ENCODE data around the gene DMBT1. TPM values are rescaled to one million over a fixed set of nuclear protein-coding genes. Genes with fewer than 3 reads are reported as not detected.

DMBT1 gene
- total and polyA plus RNA-seq, 7 experiments from 2014 or later: not detected

DNA sequence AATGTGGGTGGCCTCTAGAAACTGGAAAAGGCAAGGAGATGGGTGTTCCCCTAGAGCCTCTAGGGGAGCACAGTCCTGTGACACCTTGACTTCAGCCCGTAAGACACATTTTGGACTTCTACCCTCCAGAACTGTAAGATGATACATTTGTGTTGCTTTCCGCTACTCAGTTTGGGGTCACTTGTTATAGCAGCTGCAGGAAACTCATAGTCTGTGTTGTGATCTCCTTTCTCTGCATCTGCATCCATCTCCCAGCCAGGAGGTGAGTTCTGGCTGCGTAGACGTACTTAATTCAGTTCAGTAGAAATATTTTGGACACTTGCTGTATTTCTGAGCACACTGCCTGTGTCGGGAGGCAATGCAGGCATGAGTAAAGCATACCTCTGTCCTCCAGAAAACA, 29.3 kb upstream of the DMBT1 start:
- no peak overlapping the region for H3K27ac ChIP-seq (ENCODE audit: low read depth, low read length)
- H3K4me1 ChIP-seq (ENCODE audit: control insufficient read depth in 2 of 2, insufficient read depth in 2 of 2, low read length in 2 of 2): no peaks in the 10 kb centered on the region
- H3K4me3 Mint-ChIP-seq: no peak overlapping the region
- ATAC-seq: no peak
- intact Hi-C loops (cut with micrococcal nuclease): no loop called here
- no peak for DNase-seq
- no peak overlapping the region for H3K27ac Mint-ChIP-seq
- peaks cover 0 to 5% (median 0%) of the 10 kb centered on the region in 5 donors for H3K36me3 Mint-ChIP-seq
- peaks cover 0 to 2% (median 0%) of the 10 kb centered on the region in 7 donors for H3K4me1 Mint-ChIP-seq
- H3K27me3 Mint-ChIP-seq: peaks cover 6 to 25% (median 17%) of the 10 kb centered on the region in 5 donors
- H3K27me3 ChIP-seq (ENCODE audit: control insufficient read depth in 2 of 2, insufficient read depth in 2 of 2, low read length in 2 of 2): no peaks in the 10 kb centered on the region
- no peaks in the 10 kb centered on the region for H3K36me3 ChIP-seq (ENCODE audit: control insufficient read depth in 2 of 3, insufficient read depth in 3 of 3, low read length in 3 of 3)
- H3K9me3 ChIP-seq (ENCODE audit: control insufficient read depth in 2 of 3, low read length in 3 of 3): no peaks in the 10 kb centered on the region
- H3K4me3 ChIP-seq (ENCODE audit: low read length): no peak overlapping the region
- ChIA-PET POLR2A (no interaction called here), CTCF (no interaction called here)
- peaks cover 0 to 2% (median 0%) of the 10 kb centered on the region in 11 donors for H3K9me3 Mint-ChIP-seq

DNA sequence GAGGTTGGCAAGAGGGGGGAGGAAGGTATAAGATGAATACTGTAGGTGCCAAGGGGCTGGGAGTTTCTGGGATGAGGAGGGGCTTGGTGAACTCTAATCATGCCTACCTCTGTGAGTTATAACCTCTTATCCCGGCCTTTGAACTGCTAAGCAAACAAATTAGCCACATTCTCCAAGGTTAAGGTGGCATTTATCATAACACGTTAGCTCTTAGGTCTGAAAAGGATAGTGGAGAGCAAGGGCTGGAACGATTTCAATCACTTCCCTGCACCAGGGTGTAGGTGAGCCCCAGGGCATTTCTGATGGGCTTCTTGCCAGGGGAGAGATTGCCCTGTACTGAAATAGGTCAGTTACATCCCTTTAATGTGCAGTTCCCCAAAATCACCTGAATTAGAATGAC, 28.6 kb upstream of the DMBT1 start:
- POLR2A ChIA-PET: no interaction called here
- Histone ChIP-seq H3K9me3 (ENCODE audit: control insufficient read depth in 2 of 3, low read length in 3 of 3) (no peaks in the 10 kb centered on the region), H3K27me3 (ENCODE audit: control insufficient read depth in 2 of 2, insufficient read depth in 2 of 2, low read length in 2 of 2) (no peaks in the 10 kb centered on the region), H3K4me3 (ENCODE audit: low read length) (no peak overlapping the region), H3K4me1 (ENCODE audit: control insufficient read depth in 2 of 2, insufficient read depth in 2 of 2, low read length in 2 of 2) (no peaks in the 10 kb centered on the region), H3K36me3 (ENCODE audit: control insufficient read depth in 2 of 3, insufficient read depth in 3 of 3, low read length in 3 of 3) (no peaks in the 10 kb centered on the region), H3K27ac (ENCODE audit: low read depth, low read length) (no peak overlapping the region)
- peaks cover 0 to 5% (median 0%) of the 10 kb centered on the region in 5 donors for H3K36me3 Mint-ChIP-seq
- H3K4me3 Mint-ChIP-seq: no peak overlapping the region
- DNase-seq (no peak), ATAC-seq (no peak)
- peaks cover 0 to 2% (median 0%) of the 10 kb centered on the region in 7 donors for H3K4me1 Mint-ChIP-seq
- intact Hi-C loops (cut with micrococcal nuclease): no loop called here
- peaks cover 6 to 31% (median 23%) of the 10 kb centered on the region in 5 donors for H3K27me3 Mint-ChIP-seq
- no peak overlapping the region for H3K27ac Mint-ChIP-seq
- H3K9me3 Mint-ChIP-seq: peaks cover 0 to 4% (median 0%) of the 10 kb centered on the region in 11 donors
- CTCF ChIA-PET: no interaction called here

DNA sequence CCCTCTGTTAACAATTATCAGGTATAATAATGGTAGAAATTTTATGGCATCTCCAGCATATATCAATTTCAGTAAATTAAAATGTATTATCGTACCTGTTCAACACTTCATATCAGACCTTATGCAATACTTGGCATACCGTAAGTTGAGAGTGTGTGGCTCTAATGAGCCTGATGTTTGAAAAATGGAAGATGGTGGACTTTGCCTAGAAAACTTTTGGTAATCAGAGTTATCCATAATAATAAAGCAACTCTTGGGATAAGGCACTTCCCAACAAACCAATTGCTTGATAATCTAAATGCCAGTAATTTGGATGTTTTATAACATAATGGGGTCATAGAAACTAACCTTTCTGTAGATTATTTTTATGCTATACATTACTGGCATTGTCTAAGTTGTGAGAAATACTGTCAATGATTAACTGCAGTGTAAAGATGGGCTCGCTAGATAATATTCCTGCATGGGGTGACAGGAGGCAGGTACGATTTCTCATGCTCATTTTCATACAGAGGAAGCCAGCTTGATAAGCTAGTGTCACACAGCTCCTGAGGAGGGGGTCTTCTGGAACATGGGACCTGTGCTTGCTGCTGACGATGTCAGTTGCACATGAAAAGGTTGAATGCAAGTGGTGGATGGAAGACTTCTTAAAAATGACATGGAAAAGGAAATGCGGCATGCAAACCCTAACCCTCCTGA, 27.8 kb upstream of the DMBT1 start:
- intact Hi-C loops (cut with micrococcal nuclease): no loop called here
- POLR2A ChIA-PET: no interaction called here
- H3K9me3 Mint-ChIP-seq: peaks cover 0 to 4% (median 0%) of the 10 kb centered on the region in 11 donors

DNA sequence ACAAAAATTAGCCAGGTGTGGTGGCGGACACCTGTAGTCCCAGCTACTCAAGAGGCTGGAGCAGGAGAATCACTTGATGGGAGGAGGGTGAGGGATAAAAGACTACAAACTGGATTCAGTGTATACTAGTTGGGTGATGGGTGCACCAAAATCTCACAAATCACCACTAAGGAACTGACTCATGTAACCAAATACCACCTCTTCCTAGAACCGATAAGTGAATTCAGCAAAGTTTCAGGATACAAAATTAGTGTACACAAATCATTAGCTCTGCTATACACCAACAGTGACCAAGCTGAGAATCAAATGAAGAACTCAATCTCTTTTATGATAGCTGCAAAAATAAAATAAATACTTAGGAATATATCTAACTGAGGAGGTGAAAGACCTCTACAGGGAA, 23.0 kb upstream of the DMBT1 start:
- intact Hi-C loops (cut with micrococcal nuclease): no loop called here
- no peaks in the 10 kb centered on the region for H3K36me3 Mint-ChIP-seq
- POLR2A ChIA-PET: no interaction called here
- Histone ChIP-seq H3K36me3 (ENCODE audit: control insufficient read depth in 2 of 3, insufficient read depth in 3 of 3, low read length in 3 of 3) (no peaks in the 10 kb centered on the region), H3K27me3 (ENCODE audit: control insufficient read depth in 2 of 2, insufficient read depth in 2 of 2, low read length in 2 of 2) (no peaks in the 10 kb centered on the region), H3K4me3 (ENCODE audit: low read length) (no peak overlapping the region), H3K9me3 (ENCODE audit: control insufficient read depth in 2 of 3, low read length in 3 of 3) (no peaks in the 10 kb centered on the region), H3K27ac (ENCODE audit: low read depth, low read length) (no peak overlapping the region), H3K4me1 (ENCODE audit: control insufficient read depth in 2 of 2, insufficient read depth in 2 of 2, low read length in 2 of 2) (peaks cover 7 to 21% of the 10 kb centered on the region in 2 donors)
- DNase-seq: no peak
- peaks cover 0 to 26% (median 6%) of the 10 kb centered on the region in 5 donors for H3K27me3 Mint-ChIP-seq
- no peak overlapping the region for H3K27ac Mint-ChIP-seq
- ATAC-seq: no peak
- no peak overlapping the region for H3K4me3 Mint-ChIP-seq
- CTCF ChIA-PET: no interaction called here
- peaks cover 5 to 29% (median 24%) of the 10 kb centered on the region in 7 donors for H3K4me1 Mint-ChIP-seq
- H3K9me3 Mint-ChIP-seq: peaks cover 0 to 3% (median 0%) of the 10 kb centered on the region in 11 donors

More for the DNA sequence above, 27.8 kb upstream of the DMBT1 start:
- CTCF ChIA-PET: no interaction called here
- Histone ChIP-seq H3K27me3 (ENCODE audit: control insufficient read depth in 2 of 2, insufficient read depth in 2 of 2, low read length in 2 of 2) (no peaks in the 10 kb centered on the region), H3K4me1 (ENCODE audit: control insufficient read depth in 2 of 2, insufficient read depth in 2 of 2, low read length in 2 of 2) (no peaks in the 10 kb centered on the region), H3K9me3 (ENCODE audit: control insufficient read depth in 2 of 3, low read length in 3 of 3) (no peaks in the 10 kb centered on the region), H3K4me3 (ENCODE audit: low read length) (no peak overlapping the region), H3K27ac (ENCODE audit: low read depth, low read length) (no peak overlapping the region), H3K36me3 (ENCODE audit: control insufficient read depth in 2 of 3, insufficient read depth in 3 of 3, low read length in 3 of 3) (no peaks in the 10 kb centered on the region)
- peaks cover 0 to 5% (median 0%) of the 10 kb centered on the region in 5 donors for H3K36me3 Mint-ChIP-seq
- H3K27ac Mint-ChIP-seq: no peak overlapping the region
- no peak for DNase-seq
- H3K27me3 Mint-ChIP-seq: peaks cover 6 to 31% (median 23%) of the 10 kb centered on the region in 5 donors
- H3K4me3 Mint-ChIP-seq: no peak overlapping the region
- H3K4me1 Mint-ChIP-seq: peaks cover 0 to 2% (median 0%) of the 10 kb centered on the region in 7 donors
- ATAC-seq: no peak

DNA sequence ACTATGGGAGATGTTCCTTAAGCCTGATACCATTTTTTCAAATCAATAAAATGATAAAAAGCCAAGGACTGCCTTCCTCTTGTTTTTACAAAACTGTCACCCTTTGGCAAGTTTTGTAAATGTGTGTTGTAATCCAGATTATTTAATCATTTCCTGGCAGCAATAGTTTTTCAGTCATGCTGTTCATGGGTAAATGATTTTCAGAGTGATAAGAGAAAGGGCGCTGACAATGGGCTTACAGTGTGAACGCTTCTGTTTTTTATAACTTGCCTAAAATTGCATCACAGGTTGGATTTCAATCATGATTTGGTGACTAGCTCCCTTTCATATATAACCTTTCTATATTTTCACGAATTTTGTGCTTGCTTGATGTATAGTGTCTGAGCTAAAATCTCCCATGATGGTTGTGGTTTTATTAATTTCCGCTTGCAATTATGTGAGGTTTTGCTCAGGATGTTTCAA, 19.0 kb upstream of the DMBT1 start:
- ATAC-seq (peak; percentile 58), DNase-seq (peak in 1 of 9 donors; percentile 17)
- Mint-ChIP-seq H3K9me3 (peaks cover 0 to 3% (median 0%) of the 10 kb centered on the region in 11 donors), H3K27ac (peak overlapping the region in 1 of 9 donors; percentile 39), H3K27me3 (peaks cover 0 to 19% (median 4%) of the 10 kb centered on the region in 5 donors), H3K36me3 (no peaks in the 10 kb centered on the region), H3K4me3 (peak overlapping the region in 5 of 10 donors; percentile 12 to 49 (median 36)), H3K4me1 (peaks cover 5 to 48% (median 32%) of the 10 kb centered on the region in 7 donors)
- CTCF ChIA-PET: interaction anchor here (1.2 kb wide), 1 partner anchor 274 kb away, joined by 4 read pairs; no protein-coding TSS in a partner anchor
- Histone ChIP-seq H3K4me3 (ENCODE audit: low read length) (no peak overlapping the region), H3K4me1 (ENCODE audit: control insufficient read depth in 2 of 2, insufficient read depth in 2 of 2, low read length in 2 of 2) (peaks cover 13 to 31% of the 10 kb centered on the region in 2 donors), H3K27me3 (ENCODE audit: control insufficient read depth in 2 of 2, insufficient read depth in 2 of 2, low read length in 2 of 2) (no peaks in the 10 kb centered on the region), H3K9me3 (ENCODE audit: control insufficient read depth in 2 of 3, low read length in 3 of 3) (no peaks in the 10 kb centered on the region), H3K36me3 (ENCODE audit: control insufficient read depth in 2 of 3, insufficient read depth in 3 of 3, low read length in 3 of 3) (no peaks in the 10 kb centered on the region), H3K27ac (ENCODE audit: low read depth, low read length) (no peak overlapping the region)
- intact Hi-C loops (cut with micrococcal nuclease): no loop called here
- POLR2A ChIA-PET: interaction anchor here (1.2 kb wide), 1 partner anchor 9 kb away, joined by 4 read pairs; no protein-coding TSS in a partner anchor

DNA sequence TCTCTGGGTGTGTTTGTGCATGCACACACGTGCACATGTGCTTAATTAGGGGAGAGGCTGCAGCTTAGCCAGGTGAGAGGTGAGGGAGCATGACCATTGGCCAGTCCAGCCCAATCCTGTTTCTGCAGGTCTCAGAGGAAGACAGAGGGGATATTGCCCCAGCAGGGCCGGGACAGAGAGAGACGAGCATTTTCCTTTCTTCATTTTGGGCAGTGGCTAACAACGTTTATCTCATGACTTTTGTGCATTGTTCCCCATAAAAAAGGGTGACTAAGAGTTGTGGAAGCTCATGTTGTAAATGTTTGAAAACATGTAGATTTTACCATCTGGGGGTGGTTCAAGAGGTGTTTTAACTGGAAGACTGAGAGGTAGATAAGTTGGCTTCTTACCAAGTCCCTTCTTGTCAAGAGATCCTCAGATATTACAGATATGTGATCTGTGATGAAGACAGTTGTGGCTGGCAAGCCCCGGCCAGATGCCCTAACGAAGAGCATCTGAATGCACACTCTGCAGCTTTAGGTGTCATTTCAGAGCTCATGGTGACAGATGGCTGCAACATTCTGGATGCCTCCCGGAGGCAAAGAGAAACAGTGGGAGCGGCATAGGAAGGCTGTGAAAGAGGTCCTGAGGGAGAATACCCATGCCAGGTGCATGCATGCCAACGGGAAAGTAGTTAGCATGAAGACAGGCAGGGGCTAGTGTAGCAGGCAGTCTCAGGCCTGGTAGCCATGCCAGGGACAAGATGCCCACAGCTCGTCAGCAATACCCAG, 16.7 kb upstream of the DMBT1 start:
- H3K4me1 ChIP-seq (ENCODE audit: control insufficient read depth in 2 of 2, insufficient read depth in 2 of 2, low read length in 2 of 2): peaks cover 13 to 31% of the 10 kb centered on the region in 2 donors
- POLR2A ChIA-PET: no interaction called here
- Mint-ChIP-seq H3K4me3 (no peak overlapping the region), H3K27me3 (peaks cover 0 to 15% (median 0%) of the 10 kb centered on the region in 5 donors), H3K4me1 (peaks cover 5 to 53% (median 32%) of the 10 kb centered on the region in 7 donors), H3K9me3 (peaks cover 0 to 2% (median 0%) of the 10 kb centered on the region in 11 donors), H3K27ac (peak overlapping the region in 1 of 9 donors; percentile 23), H3K36me3 (no peaks in the 10 kb centered on the region)
- no peaks in the 10 kb centered on the region for H3K36me3 ChIP-seq (ENCODE audit: control insufficient read depth in 2 of 3, insufficient read depth in 3 of 3, low read length in 3 of 3)
- no peak overlapping the region for H3K4me3 ChIP-seq (ENCODE audit: low read length)
- no peak overlapping the region for H3K27ac ChIP-seq (ENCODE audit: low read depth, low read length)
- no peaks in the 10 kb centered on the region for H3K27me3 ChIP-seq (ENCODE audit: control insufficient read depth in 2 of 2, insufficient read depth in 2 of 2, low read length in 2 of 2)
- no peaks in the 10 kb centered on the region for H3K9me3 ChIP-seq (ENCODE audit: control insufficient read depth in 2 of 3, low read length in 3 of 3)
- DNase-seq: no peak
- ATAC-seq: peak; percentile 28
- intact Hi-C loops (cut with micrococcal nuclease): no loop called here
- CTCF ChIA-PET: no interaction called here
